Esophagus muscularis mucosa (tissue), 4 donors: ENCODE results near the gene GLE1. TPM values are rescaled to one million over a fixed set of nuclear protein-coding genes. Genes with fewer than 3 reads are reported as not detected.

Experiments used
- DNase-seq: peaks from one replicate; pipeline ENCODE4 v3.0.0-alpha.2; 2017; ENCODE audit errors: extremely low spot score
- H3K27ac ChIP-seq, 4 donors: fragments of 200-600 bp; sonication (generic); replicated peaks in 1 of 4; 1 replicate in 3 of 4; 2 replicates in 1 of 4; pipeline ENCODE4 v1.5.1; 2016 to 2019; ENCODE audit warnings: mild to moderate bottlenecking in 1 of 4
- H3K27me3 ChIP-seq, 4 donors: fragments of 200-600 bp; sonication (generic); one replicate each; pipeline versions ENCODE4 v1.5.1 to v1.6.0; 2016 to 2019
- H3K36me3 ChIP-seq, 4 donors: fragments of 200-600 bp; sonication (generic); one replicate each; pipeline ENCODE4 v1.5.1; 2016 to 2019
- H3K4me1 ChIP-seq, 4 donors: fragments of 200-600 bp; sonication (generic); one replicate each; pipeline ENCODE4 v1.5.1; 2016 to 2019
- H3K4me3 ChIP-seq, 4 donors: fragments of 200-600 bp; sonication (generic); 1 replicate in 2 of 4; 2 replicates in 2 of 4; pipeline ENCODE4 v1.5.1; 2016 to 2019; ENCODE audit warnings: mild to moderate bottlenecking in 4 of 4, moderate library complexity in 1 of 4
- H3K9me3 ChIP-seq, 4 donors: fragments of 200-600 bp; sonication (generic); 1 replicate in 3 of 4; 2 replicates in 1 of 4; pipeline ENCODE4 v1.5.1; 2016 to 2019
- CTCF ChIP-seq, 3 experiments: fragments of 200-600 bp in 2 of 3; fragments of 450-650 bp in 1 of 3; sonication (generic) in 2 of 3; IDR thresholded peaks; one replicate each; pipeline ENCODE4 v1.5.1; 2017 to 2019; ENCODE audit warnings: antibody characterized with exemption in 3 of 3, mild to moderate bottlenecking in 2 of 3, moderate library complexity in 1 of 3
- EP300 ChIP-seq: sonication (generic); formaldehyde crosslinking; IDR thresholded peaks from one replicate; pipeline ENCODE4 v1.6.1; 2017; ENCODE audit warnings: antibody characterized with exemption
- POLR2A ChIP-seq: fragments of 450-650 bp; IDR thresholded peaks from one replicate; pipeline ENCODE4 v1.6.1; 2017; ENCODE audit warnings: antibody characterized with exemption, moderate library complexity, mild to moderate bottlenecking, low read depth
- POLR2AphosphoS5 ChIP-seq, 2 donors: sonication (generic); formaldehyde crosslinking; IDR thresholded peaks; one replicate each; pipeline ENCODE4 v1.6.1; 2017; ENCODE audit warnings: antibody characterized with exemption in 2 of 2
- WGBS: methylation state at CpG from one replicate; pipeline ENCODE4 v1.1.5; 2018; 5-methylcytosine and 5-hydroxymethylcytosine counted together
- intact Hi-C: fragments of 100-400 bp; cut with DNase I; formaldehyde crosslinking; loops from one replicate; pipeline ENCODE4 v1.15.1; 2023
- total RNA-seq, 4 donors: library from RNA; depleted of rRNA; stranded (reverse); fragments of >200 nt; gene quantifications; one replicate each; pipeline versions ENCODE4 v1.1.0 to v1.2.1, GENCODE V29; 2016

GLE1 gene
- total RNA-seq, 4 donors from 2014 or later = 18.3 to 27.8 (median 20.5) TPM

- peaks cover 80 to 99% (median 93%) of the 10 kb centered on the region in 4 donors for H3K36me3 ChIP-seq
- 74% methylated on average over 4 of the region's 4 CpGs for WGBS
- no peak for DNase-seq
- no peak overlapping the region for H3K4me3 ChIP-seq
- no peak overlapping the region for H3K27ac ChIP-seq
- H3K27me3 ChIP-seq = no peaks in the 10 kb centered on the region
- intact Hi-C loops = no loop called here
- TF ChIP-seq EP300 (no peak), POLR2AphosphoS5 (IDR thresholded peaks at IDR 0.05) (no peak), POLR2A (no peak), CTCF (IDR thresholded peaks at IDR 0.05) (no peak)
- H3K9me3 ChIP-seq = no peaks in the 10 kb centered on the region
- no peaks in the 10 kb centered on the region for H3K4me1 ChIP-seq
Observed at GRCh38 chr9:128529191-128529590, 24.7 kb downstream of the GLE1 start.

DNA sequence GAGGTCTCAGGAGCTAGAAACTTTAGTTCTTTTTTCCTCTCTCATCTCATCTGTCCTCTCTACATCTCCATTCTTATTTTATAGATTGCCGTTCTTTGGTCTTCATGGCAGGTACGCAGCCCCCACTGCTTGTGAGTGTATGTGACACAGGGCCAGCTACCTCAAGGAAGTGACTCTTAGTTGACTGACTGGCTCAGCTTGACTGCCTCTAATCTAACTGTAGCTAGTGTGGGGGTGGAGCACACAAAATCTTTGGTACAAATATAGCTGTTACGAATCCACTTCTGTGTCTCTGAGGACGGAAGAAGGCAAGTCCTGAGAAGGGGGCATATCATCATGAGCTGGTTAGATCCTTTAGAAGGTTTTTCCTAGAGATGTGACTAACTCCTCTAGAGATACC lies 28.1 kb downstream of the GLE1 start:
- Histone ChIP-seq H3K27ac (no peak overlapping the region), H3K4me1 (no peaks in the 10 kb centered on the region), H3K27me3 (no peaks in the 10 kb centered on the region), H3K36me3 (peaks cover 79 to 99% (median 93%) of the 10 kb centered on the region in 4 donors), H3K4me3 (no peak overlapping the region), H3K9me3 (no peaks in the 10 kb centered on the region)
- intact Hi-C loops = no loop called here
- no peak for TF ChIP-seq EP300
- no peak for TF ChIP-seq POLR2A
- no peak for TF ChIP-seq CTCF (IDR thresholded peaks at IDR 0.05)
- TF ChIP-seq POLR2AphosphoS5 (IDR thresholded peaks at IDR 0.05) = no peak
- 96% methylated on average over 4 of the region's 4 CpGs for WGBS
- DNase-seq = no peak

DNA sequence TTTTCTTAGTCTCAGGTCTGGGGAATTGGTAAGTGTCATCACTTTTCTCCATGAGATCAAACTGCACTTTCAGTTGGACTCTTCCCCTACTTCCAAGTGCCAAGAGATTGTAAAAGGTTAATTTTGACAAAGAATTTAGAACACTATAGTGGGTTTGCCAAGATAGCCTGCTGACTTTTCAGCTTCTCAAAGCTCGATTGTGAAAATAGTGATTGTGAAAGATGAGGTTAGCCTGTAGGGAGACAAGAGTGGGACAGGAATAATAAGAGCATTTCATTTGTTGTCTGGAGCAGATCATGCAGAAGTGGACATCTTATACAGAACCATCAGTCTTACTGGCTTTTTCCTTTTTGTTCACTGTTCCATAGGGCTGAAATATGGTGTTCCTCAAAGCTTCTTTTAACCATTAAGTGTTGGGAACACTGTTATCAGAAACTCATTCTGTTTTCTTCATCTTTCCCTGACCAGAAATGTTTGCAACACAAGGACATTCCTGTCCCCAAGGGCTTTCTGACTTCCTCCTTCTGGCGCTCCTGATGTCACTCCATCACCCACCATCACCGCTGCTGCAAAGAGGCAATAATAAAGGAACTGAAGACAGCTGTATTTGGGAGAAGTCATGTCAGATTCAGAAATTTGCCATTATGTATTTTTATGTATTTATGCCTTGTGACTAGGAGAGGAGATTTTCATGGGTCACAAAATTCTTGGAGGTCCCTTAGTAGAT lies 36.3 kb downstream of the GLE1 start:
- H3K4me1 ChIP-seq = no peaks in the 10 kb centered on the region
- peaks cover 63 to 82% (median 77%) of the 10 kb centered on the region in 4 donors for H3K36me3 ChIP-seq
- no peaks in the 10 kb centered on the region for H3K27me3 ChIP-seq
- no peak for TF ChIP-seq POLR2AphosphoS5 (IDR thresholded peaks at IDR 0.05)
- no peak for TF ChIP-seq CTCF (IDR thresholded peaks at IDR 0.05)
- no peak for TF ChIP-seq EP300
- no peak for TF ChIP-seq POLR2A
- no peak for DNase-seq
- H3K27ac ChIP-seq = no peak overlapping the region
- H3K9me3 ChIP-seq = no peaks in the 10 kb centered on the region
- no peak overlapping the region for H3K4me3 ChIP-seq
- intact Hi-C loops = no loop called here
- WGBS = 76% methylated on average over 3 of the region's 3 CpGs

DNA sequence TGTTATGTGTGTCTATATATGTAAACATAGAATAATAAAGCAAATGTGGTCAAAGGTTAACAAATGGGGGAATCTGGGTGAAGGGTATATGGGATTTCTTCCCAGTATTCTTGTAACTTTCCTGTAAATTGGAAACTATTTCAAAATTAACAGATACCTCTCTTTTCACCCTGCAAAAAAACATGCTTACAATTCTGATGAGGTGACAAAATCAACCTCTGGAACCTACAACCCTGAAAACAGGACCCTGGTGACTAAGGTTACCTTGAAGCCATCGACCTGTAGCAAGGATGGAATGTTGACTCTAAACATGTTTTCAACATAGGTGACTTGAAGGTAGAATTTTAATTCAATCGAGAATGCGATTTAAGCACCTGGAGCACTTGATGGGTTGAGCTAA lies 42.0 kb downstream of the GLE1 start:
- Histone ChIP-seq H3K4me3 (no peak overlapping the region), H3K9me3 (no peaks in the 10 kb centered on the region), H3K27me3 (no peaks in the 10 kb centered on the region), H3K36me3 (peaks cover 11 to 25% (median 21%) of the 10 kb centered on the region in 4 donors), H3K4me1 (peaks cover 24 to 32% (median 28%) of the 10 kb centered on the region in 4 donors), H3K27ac (no peak overlapping the region)
- DNase-seq = no peak
- no peak for TF ChIP-seq CTCF (IDR thresholded peaks at IDR 0.05)
- no peak for TF ChIP-seq POLR2AphosphoS5 (IDR thresholded peaks at IDR 0.05)
- no peak for TF ChIP-seq EP300
- TF ChIP-seq POLR2A = no peak
- intact Hi-C loops = no loop called here
- WGBS = 93% methylated on average over 3 of the region's 3 CpGs

- H3K27me3 ChIP-seq = no peaks in the 10 kb centered on the region
- H3K4me1 ChIP-seq = peaks cover 28 to 43% (median 38%) of the 10 kb centered on the region in 4 donors
- peaks cover 0 to 1% (median 0%) of the 10 kb centered on the region in 4 donors for H3K36me3 ChIP-seq
- no peak overlapping the region for H3K4me3 ChIP-seq
- WGBS = 88% methylated on average over 7 of the region's 7 CpGs
- TF ChIP-seq EP300 (no peak), POLR2AphosphoS5 (IDR thresholded peaks at IDR 0.05) (no peak), POLR2A (no peak), CTCF (IDR thresholded peaks at IDR 0.05) (no peak)
- no peaks in the 10 kb centered on the region for H3K9me3 ChIP-seq
- peak overlapping the region; percentile 98 to 100 (median 99) for H3K27ac ChIP-seq
- DNase-seq = no peak
- intact Hi-C loops = no loop called here
Observed at GRCh38 chr9:128548876-128549275, 44.4 kb downstream of the GLE1 start.
